ENCODE measurements around the gene FHIT.
A peak's percentile ranks its signal among the peaks of the same experiment; 100 is the strongest.

The FHIT gene

GRCh38 chr3:59772416-59773408, 1478.5 kb downstream of the FHIT start:
- peak; percentile 76 for DNase-seq

- no peak for DNase-seq
Measured at GRCh38 chr3:59771768-59772181, 1479.5 kb downstream of the FHIT start.

- DNase-seq = no peak
Measured at GRCh38 chr3:59769127-59769750, 1482.0 kb downstream of the FHIT start.

- no peak for DNase-seq
Measured at GRCh38 chr3:59766200-59766872, 1484.9 kb downstream of the FHIT start.

- no peak for DNase-seq
Measured at GRCh38 chr3:59764171-59764570, 1487.1 kb downstream of the FHIT start.

GRCh38 chr3:59762941-59763340, 1488.3 kb downstream of the FHIT start:
- DNase-seq = no peak

GRCh38 chr3:59759298-59760031, 1491.8 kb downstream of the FHIT start:
- peak; percentile 12 for DNase-seq

- DNase-seq = no peak
Measured at GRCh38 chr3:59758672-59759071, 1492.6 kb downstream of the FHIT start.

GRCh38 chr3:59756934-59757333, 1494.3 kb downstream of the FHIT start:
- DNase-seq = peak; percentile 38

- DNase-seq = no peak
Measured at GRCh38 chr3:59754456-59755129, 1496.7 kb downstream of the FHIT start.

- no peak for DNase-seq
Measured at GRCh38 chr3:59753808-59754450, 1497.3 kb downstream of the FHIT start.

GRCh38 chr3:59752925-59753324, 1498.3 kb downstream of the FHIT start:
- DNase-seq = no peak

GRCh38 chr3:59751606-59752005, 1499.6 kb downstream of the FHIT start:
- no peak for DNase-seq

GRCh38 chr3:59750391-59750790, 1500.9 kb downstream of the FHIT start:
- no peak for DNase-seq

- DNase-seq = no peak
Measured at GRCh38 chr3:59749291-59749690, 1502.0 kb downstream of the FHIT start.

- no peak for DNase-seq
Measured at GRCh38 chr3:59746585-59746984, 1504.7 kb downstream of the FHIT start.

- DNase-seq = no peak
Measured at GRCh38 chr3:59737241-59737640, 1514.0 kb downstream of the FHIT start.

GRCh38 chr3:59734061-59734460, 1517.2 kb downstream of the FHIT start:
- no peak for DNase-seq

GRCh38 chr3:59733041-59733809, 1518.0 kb downstream of the FHIT start:
- DNase-seq = no peak

GRCh38 chr3:59731943-59732342, 1519.3 kb downstream of the FHIT start:
- DNase-seq = no peak

- no peak for DNase-seq
Measured at GRCh38 chr3:59730591-59730990, 1520.7 kb downstream of the FHIT start.

Data from activated CD4-positive, alpha-beta T cell treated with anti-CD3 and anti-CD28 coated beads, Interleukin-2, amount 50 U/mL, for 16 hours (primary cell).